Measurements from ENCODE around the gene PCDHGA1.
A peak's percentile ranks its signal among the peaks of the same experiment; 100 is the strongest.

- TF ChIP-seq, protein P1, sequence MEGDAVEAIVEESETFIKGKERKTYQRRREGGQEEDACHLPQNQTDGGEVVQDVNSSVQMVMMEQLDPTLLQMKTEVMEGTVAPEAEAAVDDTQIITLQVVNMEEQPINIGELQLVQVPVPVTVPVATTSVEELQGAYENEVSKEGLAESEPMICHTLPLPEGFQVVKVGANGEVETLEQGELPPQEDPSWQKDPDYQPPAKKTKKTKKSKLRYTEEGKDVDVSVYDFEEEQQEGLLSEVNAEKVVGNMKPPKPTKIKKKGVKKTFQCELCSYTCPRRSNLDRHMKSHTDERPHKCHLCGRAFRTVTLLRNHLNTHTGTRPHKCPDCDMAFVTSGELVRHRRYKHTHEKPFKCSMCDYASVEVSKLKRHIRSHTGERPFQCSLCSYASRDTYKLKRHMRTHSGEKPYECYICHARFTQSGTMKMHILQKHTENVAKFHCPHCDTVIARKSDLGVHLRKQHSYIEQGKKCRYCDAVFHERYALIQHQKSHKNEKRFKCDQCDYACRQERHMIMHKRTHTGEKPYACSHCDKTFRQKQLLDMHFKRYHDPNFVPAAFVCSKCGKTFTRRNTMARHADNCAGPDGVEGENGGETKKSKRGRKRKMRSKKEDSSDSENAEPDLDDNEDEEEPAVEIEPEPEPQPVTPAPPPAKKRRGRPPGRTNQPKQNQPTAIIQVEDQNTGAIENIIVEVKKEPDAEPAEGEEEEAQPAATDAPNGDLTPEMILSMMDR (IDR thresholded peaks at IDR 0.05), result peak; percentile 66 to 83
- TF ChIP-seq POLR2A (IDR thresholded peaks at IDR 0.05), result no peak
- peak in 1 of 3 donors; percentile 30 for TF ChIP-seq POLR2AphosphoS5 (IDR thresholded peaks at IDR 0.05)
- TF ChIP-seq EP300 (IDR thresholded peaks at IDR 0.05), result no peak
These were observed 182.1 kb downstream of the PCDHGA1 start for GRCh38 chr5:141512390-141512910.
